D341Med (cell line): ENCODE measurements around the gene EDC3.

Experiments used
- DNase-seq: peaks from one replicate; pipeline ENCODE4 v3.0.0; 2012; ENCODE audit warnings: low spot score

The EDC3 gene

GRCh38 chr15:74626752-74627692, 68.8 kb downstream of the EDC3 start:
- no peak for DNase-seq

- DNase-seq = no peak
Measured at GRCh38 chr15:74626336-74626735, 69.5 kb downstream of the EDC3 start.

GRCh38 chr15:74625693-74626092, 70.1 kb downstream of the EDC3 start:
- DNase-seq = no peak

GRCh38 chr15:74624020-74624602, 71.7 kb downstream of the EDC3 start:
- no peak for DNase-seq

- DNase-seq = no peak
Measured at GRCh38 chr15:74622758-74623157, 73.1 kb downstream of the EDC3 start.

GRCh38 chr15:74621936-74622335, 73.9 kb downstream of the EDC3 start:
- no peak for DNase-seq

- no peak for DNase-seq
Measured at GRCh38 chr15:74621546-74621920, 74.3 kb downstream of the EDC3 start.

GRCh38 chr15:74620636-74621545, 74.9 kb downstream of the EDC3 start:
- peak; percentile 89 for DNase-seq

- DNase-seq = no peak
Measured at GRCh38 chr15:74619916-74620635, 75.7 kb downstream of the EDC3 start.

GRCh38 chr15:74618841-74619596, 76.8 kb downstream of the EDC3 start:
- DNase-seq = no peak

- no peak for DNase-seq
Measured at GRCh38 chr15:74616996-74617395, 78.8 kb downstream of the EDC3 start.

- DNase-seq = peak; percentile 59
Measured at GRCh38 chr15:74616366-74616939, 79.4 kb downstream of the EDC3 start.

- peak; percentile 98 for DNase-seq
Measured at GRCh38 chr15:74615508-74616365, 80.1 kb downstream of the EDC3 start, which contains the start of gene CLK3. CLK3 (plus strand) TSS chr15:74615836; CDS start chr15:74619197, 3,361 bp downstream.

GRCh38 chr15:74614744-74615507, 80.9 kb downstream of the EDC3 start:
- no peak for DNase-seq

GRCh38 chr15:74613953-74614743, 81.7 kb downstream of the EDC3 start:
- peak; percentile 98 for DNase-seq

GRCh38 chr15:74613089-74613952, 82.5 kb downstream of the EDC3 start:
- no peak for DNase-seq

- DNase-seq = no peak
Measured at GRCh38 chr15:74612677-74613076, 83.1 kb downstream of the EDC3 start.
